ENCODE measurements around the gene MRGPRE. TPM values are rescaled to one million over a fixed set of nuclear protein-coding genes. Genes with fewer than 3 reads are reported as not detected.

Gene MRGPRE
- total RNA-seq, 1 experiment from 2014 or later: not detected

GRCh38 chr11:3220521-3221407 lies 11.5 kb downstream of the MRGPRE start:
- Histone ChIP-seq H2BK20ac (ENCODE audit: low read depth, low read length, poor library complexity, severe bottlenecking) (no peak overlapping the region), H2BK5ac (ENCODE audit: insufficient read length, low read length) (no peak overlapping the region), H3K9me3 (ENCODE audit: control insufficient read depth, low read depth, low read length) (no peaks in the 10 kb centered on the region), H3K23ac (ENCODE audit: insufficient read length, low read depth, low read length) (no peak overlapping the region), H3K4ac (ENCODE audit: low read depth, low read length) (no peak overlapping the region), H3K4me1 (ENCODE audit: insufficient read depth, low read length) (no peaks in the 10 kb centered on the region), H3K14ac (ENCODE audit: insufficient read depth, low read length) (no peak overlapping the region), H3K56ac (ENCODE audit: insufficient read length, low read depth, low read length) (no peak overlapping the region), H3K27me3 (ENCODE audit: insufficient read depth, low read length) (no peaks in the 10 kb centered on the region), H3K79me2 (ENCODE audit: insufficient read depth, low read length) (no peaks in the 10 kb centered on the region), H3K4me2 (ENCODE audit: insufficient read depth, insufficient read length, low read length) (no peak overlapping the region), H3K79me1 (ENCODE audit: insufficient read depth, low read depth, low read length, poor library complexity, severe bottlenecking) (no peaks in the 10 kb centered on the region), H4K91ac (ENCODE audit: insufficient read length, low read depth, low read length) (no peak overlapping the region), H2BK15ac (ENCODE audit: low read depth, low read length) (no peak overlapping the region), H2AK5ac (ENCODE audit: insufficient read length, low read length) (no peak overlapping the region), H3K23me2 (ENCODE audit: insufficient read length, low read depth, low read length, poor library complexity, severe bottlenecking) (no peaks in the 10 kb centered on the region), H2AFZ (ENCODE audit: low read length) (no peak overlapping the region), H3K9ac (ENCODE audit: extremely low read depth, insufficient read length, low read length) (no peak overlapping the region), H3T11ph (ENCODE audit: low read length) (no peak overlapping the region), H2BK120ac (ENCODE audit: low read depth, low read length, poor library complexity, severe bottlenecking) (no peak overlapping the region), H3K27ac (ENCODE audit: insufficient read length, low read depth, low read length) (no peak overlapping the region), H2BK12ac (ENCODE audit: insufficient read length, low read depth, low read length) (no peak overlapping the region), H4K20me1 (ENCODE audit: control insufficient read depth, insufficient read depth, insufficient read length) (no peaks in the 10 kb centered on the region), H4K8ac (replicated peaks; ENCODE audit: insufficient read length, low read depth, low read length) (no peak overlapping the region), H4K5ac (ENCODE audit: insufficient read length, low read depth, low read length) (no peak overlapping the region), H3K18ac (ENCODE audit: insufficient read length, low read depth, low read length) (no peak overlapping the region)
- Mint-ChIP-seq H3K4me3 (no peak overlapping the region; a peak in 1 of 5 replicates), H3K9me3 (no peaks in the 10 kb centered on the region), H3K27me3 (ENCODE audit: low read depth) (peaks cover 15% of the 10 kb centered on the region), H3K36me3 (ENCODE audit: insufficient read depth in 1 of 3, low read depth in 3 of 3) (no peaks in the 10 kb centered on the region), H3K4me1 (peaks cover 26 to 38% of the 10 kb centered on the region in 2 experiments), H3K27ac (peak overlapping the region in 1 of 3 experiments; percentile 14; a peak in 1 of 7 replicates)
- peak; percentile 26 for DNase-seq
- no peak for TF ChIP-seq CTCF (conservative IDR thresholded peaks at IDR 0.05)
- no CpG with 5 or more reads among the region's 21 CpGs for WGBS (ENCODE audit: extremely low coverage, insufficient read length, low lambda C conversion rate)
